Astrocyte (in vitro differentiated cells and primary cell): ENCODE results near the gene SH3PXD2B.

ENCODE experiments used
- EZH2 ChIP-seq: IDR thresholded peaks from 2 replicates; pipeline ENCODE4 v1.6.1; 2012; ENCODE audit warnings: mild to moderate bottlenecking, low read length, inconsistent platforms; ENCODE audit not compliant: insufficient read depth
- TF ChIP-seq, protein P1 (sequence below): IDR thresholded peaks from 2 replicates; pipeline ENCODE4 v1.5.1; 2011; ENCODE audit warnings: low read depth, mild to moderate bottlenecking, inconsistent platforms, low read length, moderate library complexity; ENCODE audit not compliant: insufficient read depth

GRCh38 chr5:172345881-172346280 is 108.4 kb downstream of the SH3PXD2B start:
- TF ChIP-seq, protein P1, sequence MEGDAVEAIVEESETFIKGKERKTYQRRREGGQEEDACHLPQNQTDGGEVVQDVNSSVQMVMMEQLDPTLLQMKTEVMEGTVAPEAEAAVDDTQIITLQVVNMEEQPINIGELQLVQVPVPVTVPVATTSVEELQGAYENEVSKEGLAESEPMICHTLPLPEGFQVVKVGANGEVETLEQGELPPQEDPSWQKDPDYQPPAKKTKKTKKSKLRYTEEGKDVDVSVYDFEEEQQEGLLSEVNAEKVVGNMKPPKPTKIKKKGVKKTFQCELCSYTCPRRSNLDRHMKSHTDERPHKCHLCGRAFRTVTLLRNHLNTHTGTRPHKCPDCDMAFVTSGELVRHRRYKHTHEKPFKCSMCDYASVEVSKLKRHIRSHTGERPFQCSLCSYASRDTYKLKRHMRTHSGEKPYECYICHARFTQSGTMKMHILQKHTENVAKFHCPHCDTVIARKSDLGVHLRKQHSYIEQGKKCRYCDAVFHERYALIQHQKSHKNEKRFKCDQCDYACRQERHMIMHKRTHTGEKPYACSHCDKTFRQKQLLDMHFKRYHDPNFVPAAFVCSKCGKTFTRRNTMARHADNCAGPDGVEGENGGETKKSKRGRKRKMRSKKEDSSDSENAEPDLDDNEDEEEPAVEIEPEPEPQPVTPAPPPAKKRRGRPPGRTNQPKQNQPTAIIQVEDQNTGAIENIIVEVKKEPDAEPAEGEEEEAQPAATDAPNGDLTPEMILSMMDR, result no peak
- no peak for TF ChIP-seq EZH2
